Activated CD8-positive, alpha-beta memory T cell treated with anti-CD3 and anti-CD28 coated beads for 36 hours (primary cell): ENCODE measurements around the gene MYO1G. TPM values are rescaled to one million over a fixed set of nuclear protein-coding genes. Genes with fewer than 3 reads are reported as not detected.
"Not testable (repeated sequence)": the region's sequence is repeated elsewhere in the genome, so short reads cannot be mapped to it uniquely, and the experiment has no call there.

Experiments
- CTCF ChIA-PET: fragments of 350-600 bp; sonication (Branson Sonifier 250); formaldehyde crosslinking; loops from one replicate; lab custom pipeline; 2021; ENCODE audit warnings: antibody characterized with exemption; lab: Charles Lee
- POLR2A ChIA-PET: fragments of 350-600 bp; sonication (Branson Sonifier 250); formaldehyde crosslinking; loops from one replicate; lab custom pipeline; 2021; ENCODE audit warnings: antibody characterized with exemption; lab: Charles Lee
- total RNA-seq, 2 experiments: library from RNA; stranded (reverse); gene quantifications; one replicate each; pipeline ENCODE4 v1.2.3, GENCODE V29; 2021

Gene MYO1G
- total RNA-seq, 2 experiments from 2014 or later, result 316 TPM

DNA sequence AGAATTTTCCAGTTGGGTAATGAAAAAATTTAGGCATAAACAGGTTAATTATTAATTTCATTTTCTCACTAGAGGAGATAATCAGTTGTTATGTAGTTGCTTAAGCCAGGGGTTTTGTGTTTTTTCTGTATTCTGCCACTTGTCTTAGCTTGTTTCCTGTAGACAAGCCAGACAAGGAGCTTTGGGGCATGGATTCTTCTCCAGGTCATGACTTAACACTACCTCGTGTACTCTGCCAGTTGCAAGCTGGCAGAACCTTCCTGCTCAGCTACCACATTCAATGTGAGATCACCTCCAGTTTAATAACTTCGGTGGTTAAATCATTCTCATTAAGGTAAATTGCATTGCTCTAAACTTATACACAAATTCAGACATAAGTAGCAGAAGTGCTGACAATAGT, 23.0 kb upstream of the MYO1G start:
- POLR2A ChIA-PET, result interaction anchor here (0.6 to 5.3 kb wide), 10 partner anchors 16 to 203 kb away, joined by 3 to 102 read pairs (median 8); partner anchors contain the start of genes MYO1G and TBRG4
- CTCF ChIA-PET, result interaction anchor here (0.8 to 2.4 kb wide), 6 partner anchors 13 to 134 kb away, joined by 3 to 9 read pairs (median 4); no protein-coding TSS in a partner anchor

DNA sequence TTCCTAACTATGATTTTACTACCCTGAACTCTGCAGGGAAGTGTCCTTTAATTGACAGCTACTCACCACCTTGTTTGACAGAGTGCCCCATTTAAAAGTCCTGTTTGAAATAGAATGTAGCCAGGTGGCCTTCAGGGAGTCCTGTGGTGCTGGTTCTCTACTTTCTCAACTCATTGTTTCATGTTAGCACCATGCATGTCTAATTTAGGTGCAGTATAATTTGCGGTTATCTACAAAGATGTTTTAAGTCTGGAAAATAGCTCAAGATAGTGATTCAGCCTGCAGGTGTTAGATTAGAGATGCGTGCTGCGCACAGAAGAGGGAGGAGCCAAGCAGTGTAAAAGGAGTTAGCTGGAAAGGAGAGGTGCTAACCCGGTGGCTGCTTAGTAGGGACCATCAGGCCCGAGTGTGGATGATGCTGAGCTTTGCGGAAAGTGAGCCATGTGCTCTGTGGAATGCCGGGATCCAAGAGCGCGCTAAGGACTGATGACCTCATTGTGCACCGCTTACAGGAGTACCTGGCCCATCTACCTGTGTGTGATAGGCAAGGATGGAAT, 22.4 kb upstream of the MYO1G start:
- ChIA-PET POLR2A (interaction anchor here (0.6 to 5.3 kb wide), 13 partner anchors 15 to 203 kb away, joined by 3 to 102 read pairs (median 3); partner anchors contain the start of genes MYO1G, PURB and TBRG4), CTCF (interaction anchor here (0.7 to 2.4 kb wide), 8 partner anchors 12 to 204 kb away, joined by 3 to 9 read pairs (median 4); partner anchors contain the start of gene PPIA)

DNA sequence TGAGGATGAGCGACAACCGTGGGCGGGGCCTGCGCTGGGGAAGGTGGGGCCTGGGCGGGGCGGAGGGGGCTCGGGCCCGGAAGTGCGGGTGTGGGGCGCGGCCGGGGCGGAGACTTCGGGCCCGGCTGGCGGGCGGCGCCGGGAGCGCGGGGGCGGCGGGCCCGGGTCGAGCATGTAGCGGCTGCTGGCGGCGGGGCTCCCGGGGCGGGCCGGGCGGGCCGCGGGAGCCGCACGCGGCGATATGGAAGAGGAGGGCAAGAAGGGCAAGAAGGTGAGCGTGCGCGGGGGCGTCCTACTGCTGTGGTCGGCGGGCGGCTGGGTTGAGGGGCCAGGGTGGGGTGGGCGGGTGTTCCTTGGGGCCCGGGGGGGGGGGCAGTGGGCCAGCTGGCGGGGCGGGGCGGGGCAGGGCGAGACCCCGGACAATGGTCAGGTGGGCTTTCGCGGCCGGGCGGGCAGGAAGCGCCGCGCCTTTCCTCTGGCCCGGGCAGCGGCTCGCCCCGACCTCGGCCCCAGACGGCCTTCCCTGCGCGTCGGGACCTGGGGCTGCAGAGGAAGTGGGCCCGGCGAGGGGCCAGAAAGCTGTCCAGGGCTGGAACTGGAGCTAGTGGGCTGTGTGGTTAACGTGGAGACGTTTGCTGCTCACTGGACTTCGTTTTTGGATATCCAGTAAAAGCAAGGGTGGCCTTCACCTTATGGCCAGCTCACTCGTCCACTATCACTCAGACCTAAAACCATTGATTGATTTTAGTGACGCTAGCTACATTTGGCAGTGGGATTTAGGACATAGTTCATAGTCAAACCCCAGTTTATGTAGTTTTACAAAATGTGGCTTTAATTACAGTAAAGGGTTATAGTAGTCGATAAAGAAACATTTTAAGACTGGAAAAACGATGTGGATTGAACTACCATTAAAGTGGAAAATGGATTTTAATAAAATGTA, 21.5 kb upstream of the MYO1G start, which contains the start of gene CCM2:
TSS of gene CCM2 (plus strand) at position 109 of the 940 bp plus-strand sequence. CDS start at position 242, 133 bp downstream.
- CTCF ChIA-PET, result interaction anchor here (0.7 to 2.4 kb wide), 6 partner anchors 20 to 204 kb away, joined by 3 to 9 read pairs (median 6); partner anchors contain the start of gene PPIA
- POLR2A ChIA-PET, result interaction anchor here (0.6 to 5.3 kb wide), 14 partner anchors 15 to 419 kb away, joined by 3 to 102 read pairs (median 4); partner anchors contain the start of genes MYO1G, PURB, TBRG4 and TMED4

DNA sequence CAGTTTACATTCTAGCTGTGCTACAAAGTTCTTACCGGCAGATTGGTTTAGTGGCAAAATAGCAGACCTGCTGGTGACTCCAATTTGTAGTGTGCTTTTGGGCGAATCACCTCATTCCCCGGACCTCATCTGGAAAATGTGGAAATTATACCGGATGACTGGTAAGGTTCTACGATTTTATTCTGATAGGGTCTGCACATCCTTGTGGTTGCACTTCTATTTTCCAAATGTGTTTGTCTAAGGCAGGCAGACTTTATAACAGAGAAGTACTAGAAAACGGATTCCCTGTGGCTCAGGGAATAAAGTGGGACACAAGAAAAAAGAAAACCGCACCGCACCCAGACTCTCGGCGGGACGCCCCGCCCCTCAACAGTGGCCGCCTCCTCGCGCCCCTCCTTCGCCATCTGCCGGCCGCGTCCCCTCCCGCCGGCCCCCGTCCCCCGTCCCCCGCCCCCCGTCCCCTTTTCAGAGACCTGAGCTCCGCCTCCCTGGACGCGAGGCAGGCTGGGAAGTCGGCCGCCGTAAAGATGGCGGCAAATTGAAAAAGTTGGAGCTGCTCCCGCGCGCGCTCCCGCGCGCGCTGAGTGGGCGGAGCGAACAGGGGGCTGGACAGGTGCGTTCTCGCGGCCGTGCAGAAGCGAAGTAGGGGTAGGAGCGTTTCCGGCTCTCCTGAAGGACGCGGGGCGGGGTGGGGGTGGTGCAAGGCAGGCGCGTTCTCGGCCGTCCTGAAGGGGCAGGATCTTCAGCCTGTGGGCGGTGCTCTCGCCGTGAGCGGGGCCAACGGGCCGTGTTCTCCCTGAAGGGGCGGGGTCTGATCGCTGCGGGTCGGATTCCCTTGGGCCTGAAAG, 20.7 kb upstream of the MYO1G start:
- CTCF ChIA-PET, result interaction anchor here (1.1 to 2.4 kb wide), 5 partner anchors 14 to 33 kb away, joined by 3 to 9 read pairs (median 3); no protein-coding TSS in a partner anchor
- POLR2A ChIA-PET, result interaction anchor here (0.6 to 5.3 kb wide), 8 partner anchors 14 to 418 kb away, joined by 3 to 102 read pairs (median 4); partner anchors contain the start of genes MYO1G, TBRG4 and TMED4

DNA sequence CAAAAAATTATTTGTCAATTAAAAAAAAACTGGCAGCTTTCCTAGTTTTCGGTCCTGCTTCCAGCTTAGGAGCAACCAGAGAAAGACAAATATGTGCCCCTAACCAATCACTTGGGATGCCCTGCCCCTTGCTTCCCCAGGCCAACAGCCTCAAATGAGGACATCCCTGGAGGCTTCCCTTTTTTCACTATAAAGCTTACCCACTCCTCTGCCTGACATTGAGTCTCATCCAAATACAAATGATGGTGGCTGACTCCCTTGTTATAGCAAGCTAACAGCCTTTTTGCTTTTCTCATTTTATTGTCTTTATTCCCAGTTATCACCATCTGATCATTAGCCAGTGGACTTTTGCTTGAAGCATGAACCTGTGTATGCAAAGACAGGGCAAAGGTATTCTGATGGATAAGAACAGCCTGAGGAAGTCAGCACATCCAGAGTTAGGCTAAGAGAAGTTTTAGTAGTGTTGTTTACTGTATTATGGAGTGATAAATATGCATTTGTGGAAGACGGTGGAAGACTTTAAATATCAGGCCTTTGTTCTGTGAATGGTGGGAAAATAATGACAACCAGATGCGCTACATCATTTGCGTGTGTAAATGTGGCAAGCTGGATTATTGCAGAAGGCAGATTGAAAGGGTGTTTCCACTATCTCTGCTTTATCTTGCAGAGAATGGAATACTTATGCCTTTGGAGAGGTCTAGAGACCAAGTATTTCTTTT, 19.5 kb upstream of the MYO1G start:
- ChIA-PET CTCF (interaction anchor here (1.1 to 2.1 kb wide), 6 partner anchors 9 to 34 kb away, joined by 3 to 9 read pairs (median 3); no protein-coding TSS in a partner anchor), POLR2A (interaction anchor here (0.6 to 5.3 kb wide), 3 partner anchors 18 to 147 kb away, joined by 3 to 102 read pairs (median 3); partner anchors contain the start of gene MYO1G)

DNA sequence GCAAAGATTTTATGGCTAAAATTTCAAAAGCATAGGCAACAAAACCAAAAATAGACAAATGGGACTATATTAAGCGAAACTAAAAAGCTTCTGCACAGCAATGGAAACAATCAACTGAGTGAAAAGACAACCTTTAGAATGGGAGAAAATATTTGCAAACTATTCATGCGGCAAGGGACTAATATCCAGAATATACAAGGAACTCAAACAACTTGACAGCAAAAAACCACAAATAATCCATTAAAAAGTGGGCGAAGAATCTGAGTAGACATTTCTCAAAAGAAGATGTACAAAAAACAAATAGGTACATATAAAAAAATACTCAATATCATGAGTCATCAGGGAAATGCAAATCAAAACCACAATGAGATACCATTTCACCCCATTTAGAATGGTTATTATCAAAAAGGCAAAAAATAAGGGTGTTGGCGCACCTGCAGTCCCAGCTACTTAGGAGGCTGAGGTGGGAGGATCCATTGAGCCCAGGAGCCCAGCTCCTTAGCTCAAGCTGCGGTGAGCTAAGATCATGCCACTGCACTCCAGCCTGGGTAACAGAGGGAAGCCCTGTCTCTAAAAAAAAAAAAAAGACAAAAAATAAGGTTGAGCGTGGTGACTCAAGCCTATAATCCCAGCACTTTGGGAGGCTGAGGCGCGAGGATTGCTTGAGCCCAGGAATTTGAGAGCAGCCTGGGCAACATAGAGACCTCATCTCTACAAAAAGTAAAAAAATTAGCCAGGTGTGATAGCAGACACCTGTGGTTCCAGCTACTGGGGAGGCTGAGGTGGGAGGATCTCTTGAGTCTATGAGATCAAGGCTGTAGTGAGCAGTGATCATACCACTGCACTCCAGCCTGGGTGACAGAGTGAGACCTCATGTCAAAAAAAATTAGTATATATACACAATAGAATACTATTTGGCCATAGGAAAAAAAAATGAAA, 17.0 kb upstream of the MYO1G start:
- POLR2A ChIA-PET, result no interaction called here
- CTCF ChIA-PET, result interaction anchor here (1.5 kb wide), 1 partner anchor 22 kb away, joined by 4 read pairs; no protein-coding TSS in a partner anchor

DNA sequence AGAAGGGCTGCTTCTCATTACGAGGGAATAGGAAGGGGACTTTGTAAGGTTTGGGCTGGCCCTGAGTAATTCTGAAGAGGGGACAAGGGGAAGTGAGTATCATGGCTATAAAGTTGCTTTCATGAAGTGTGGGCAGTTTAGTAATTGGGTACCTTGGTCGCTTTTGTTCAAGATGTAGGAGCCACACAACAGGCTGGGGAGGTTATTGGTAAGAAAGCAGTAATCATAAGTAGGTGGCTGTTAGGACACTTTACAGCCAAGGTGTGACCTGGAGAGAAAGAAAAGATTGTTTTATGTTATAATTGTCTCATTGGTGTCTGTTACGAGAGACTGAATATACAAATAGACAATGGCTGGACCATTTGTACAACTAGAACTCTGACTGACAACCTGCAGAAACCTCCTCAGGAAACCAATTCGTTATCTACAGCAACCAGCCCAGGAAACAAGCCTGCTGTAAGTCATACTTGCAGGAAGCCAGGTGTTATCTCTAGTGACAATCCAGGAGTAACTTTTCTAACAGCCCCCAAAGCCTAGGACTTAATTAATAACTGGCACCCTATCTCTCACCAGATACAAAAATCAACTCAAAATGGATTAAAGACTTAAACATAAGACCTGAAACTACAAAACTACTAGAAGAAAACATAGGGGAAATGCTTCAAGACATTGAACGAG, 16.2 kb upstream of the MYO1G start:
- ChIA-PET POLR2A (no interaction called here), CTCF (interaction anchor here (0.7 kb wide), 1 partner anchor 74 kb away, joined by 3 read pairs; no protein-coding TSS in a partner anchor)

GRCh38 chr7:44992004-44992795, 13.4 kb upstream of the MYO1G start:
- POLR2A ChIA-PET, CTCF ChIA-PET: not testable (repeated sequence)

DNA sequence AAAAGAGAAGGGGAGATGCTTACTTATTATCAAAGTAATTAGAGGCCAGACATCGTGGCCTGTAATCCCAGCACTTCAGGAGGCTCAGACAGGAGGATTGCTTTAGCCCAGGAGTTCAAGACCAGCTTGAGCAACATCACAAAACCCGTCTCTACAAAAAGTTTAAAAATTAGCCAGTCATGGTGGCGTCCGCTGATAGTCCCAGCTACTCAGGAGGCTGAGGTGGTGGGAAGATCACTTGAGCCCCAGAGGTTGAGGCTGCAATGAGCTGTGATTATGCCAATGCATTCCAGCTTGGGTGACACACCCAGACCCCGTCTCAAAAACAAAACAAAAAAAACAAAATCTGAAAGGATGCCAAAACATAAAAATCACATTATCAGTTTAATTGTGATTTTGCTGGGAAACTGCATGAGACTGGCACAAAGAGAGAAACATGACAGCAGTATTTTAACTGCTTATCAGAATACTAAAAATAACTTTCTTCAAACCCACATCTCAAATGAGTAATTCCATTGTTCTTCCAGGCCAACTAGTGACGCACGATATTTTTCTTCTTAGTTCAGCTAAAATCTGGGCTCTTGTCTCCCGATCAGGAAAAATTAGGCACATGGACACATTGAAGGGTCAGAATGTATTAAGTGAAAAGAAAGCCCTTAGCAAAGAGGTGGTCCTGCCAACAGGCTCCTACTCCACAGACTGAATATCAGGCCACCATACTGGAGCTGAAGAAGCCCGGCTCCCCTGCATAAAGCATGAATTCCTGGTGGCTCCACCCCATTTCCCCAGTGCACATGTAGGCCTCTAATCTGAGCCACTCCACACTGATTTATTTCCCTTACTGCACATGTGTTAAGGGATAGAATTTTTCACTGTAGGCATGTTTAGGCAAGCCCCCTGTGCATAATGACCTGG, 11.6 kb upstream of the MYO1G start:
- ChIA-PET POLR2A (no interaction called here), CTCF (interaction anchor here (1.1 to 1.7 kb wide), 2 partner anchors 7 to 16 kb away, joined by 6 read pairs; no protein-coding TSS in a partner anchor)

DNA sequence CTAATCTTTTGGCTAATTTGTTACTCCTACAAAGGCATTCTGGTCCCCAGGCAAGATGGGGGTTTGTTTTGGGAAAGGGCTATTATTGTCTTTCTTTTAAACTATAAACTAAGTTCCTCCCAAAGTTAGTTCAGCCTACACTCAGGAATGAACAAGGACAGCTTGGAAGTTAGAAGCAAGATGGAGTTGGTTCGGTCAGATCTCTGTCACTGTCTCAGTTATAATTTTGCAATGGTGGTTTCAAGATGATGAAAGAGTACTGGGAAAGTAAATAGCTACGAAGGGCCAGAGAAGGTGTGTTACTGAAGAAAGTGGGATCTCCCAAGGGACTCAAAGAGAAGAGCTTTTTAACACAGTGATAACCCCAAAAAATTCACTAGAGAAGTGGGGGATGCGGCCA, 10.3 kb upstream of the MYO1G start:
- POLR2A ChIA-PET, result interaction anchor here (1.0 kb wide), 1 partner anchor 38 kb away, joined by 3 read pairs; no protein-coding TSS in a partner anchor

GRCh38 chr7:44988701-44989100, 9.9 kb upstream of the MYO1G start:
- ChIA-PET CTCF (interaction anchor here (0.9 to 1.7 kb wide), 2 partner anchors 9 to 13 kb away, joined by 3 to 6 read pairs; no protein-coding TSS in a partner anchor), POLR2A (interaction anchor here (1.0 to 1.7 kb wide), 2 partner anchors 15 to 38 kb away, joined by 3 to 6 read pairs; no protein-coding TSS in a partner anchor)

More for the DNA sequence above, 10.3 kb upstream of the MYO1G start:
- CTCF ChIA-PET, result interaction anchor here (0.9 to 1.7 kb wide), 2 partner anchors 9 to 13 kb away, joined by 3 to 6 read pairs; no protein-coding TSS in a partner anchor

DNA sequence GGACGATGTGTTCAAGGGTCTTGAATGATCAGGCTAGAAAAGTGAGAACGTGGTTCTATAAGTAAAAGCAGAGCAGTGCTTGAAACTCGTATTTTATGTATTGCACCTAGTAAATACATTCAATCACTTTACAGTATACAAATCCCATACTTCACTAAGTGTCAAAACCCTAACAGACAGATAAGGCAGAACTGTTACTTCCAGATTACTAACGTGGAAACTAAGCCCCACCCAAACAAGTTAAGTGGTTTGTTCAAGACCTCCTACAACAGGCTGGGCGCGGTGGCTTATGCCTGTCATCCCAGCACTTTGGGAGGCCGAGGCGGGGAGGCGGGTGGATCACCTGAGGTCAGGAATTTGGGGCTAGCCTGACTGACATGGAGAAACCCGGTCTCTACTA, 9.2 kb upstream of the MYO1G start:
- CTCF ChIA-PET, result interaction anchor here (0.7 to 0.9 kb wide), 2 partner anchors 148 to 362 kb away, joined by 4 to 5 read pairs; no protein-coding TSS in a partner anchor

GRCh38 chr7:44987457-44987856, 8.6 kb upstream of the MYO1G start:
- CTCF ChIA-PET, result interaction anchor here (0.9 kb wide), 1 partner anchor 149 kb away, joined by 4 read pairs; no protein-coding TSS in a partner anchor
- POLR2A ChIA-PET, result interaction anchor here (0.5 to 1.7 kb wide), 2 partner anchors 14 to 30 kb away, joined by 6 read pairs; no protein-coding TSS in a partner anchor

More for the DNA sequence above, 9.2 kb upstream of the MYO1G start:
- POLR2A ChIA-PET, result interaction anchor here (0.7 to 1.7 kb wide), 3 partner anchors 9 to 921 kb away, joined by 4 to 10 read pairs (median 6); no protein-coding TSS in a partner anchor
